ENCODE results near the gene LYRM4. TPM values are rescaled to one million over a fixed set of nuclear protein-coding genes. Genes with fewer than 3 reads are reported as not detected.

LYRM4 gene
- total RNA-seq, 4 donors from 2014 or later, result 9.2 to 28.2 (median 14.2) TPM

GRCh38 chr6:5108068-5108467, 152.7 kb downstream of the LYRM4 start:
- WGBS, 2 donors, result 74 to 77% methylated on average over 9 of the region's 9 CpGs
- intact Hi-C loops (cut with DNase I), result no loop called here
- no peak overlapping the region for H3K27ac ChIP-seq
- no peak for DNase-seq
- no peak overlapping the region for H3K4me3 ChIP-seq
- H3K9me3 ChIP-seq, result no peaks in the 10 kb centered on the region
- H3K36me3 ChIP-seq, result no peaks in the 10 kb centered on the region
- no peaks in the 10 kb centered on the region for H3K27me3 ChIP-seq
- H3K4me1 ChIP-seq, result peaks cover 0 to 31% (median 14%) of the 10 kb centered on the region in 3 donors
- TF ChIP-seq POLR2A (IDR thresholded peaks at IDR 0.05), result no peak
- TF ChIP-seq, protein P1, sequence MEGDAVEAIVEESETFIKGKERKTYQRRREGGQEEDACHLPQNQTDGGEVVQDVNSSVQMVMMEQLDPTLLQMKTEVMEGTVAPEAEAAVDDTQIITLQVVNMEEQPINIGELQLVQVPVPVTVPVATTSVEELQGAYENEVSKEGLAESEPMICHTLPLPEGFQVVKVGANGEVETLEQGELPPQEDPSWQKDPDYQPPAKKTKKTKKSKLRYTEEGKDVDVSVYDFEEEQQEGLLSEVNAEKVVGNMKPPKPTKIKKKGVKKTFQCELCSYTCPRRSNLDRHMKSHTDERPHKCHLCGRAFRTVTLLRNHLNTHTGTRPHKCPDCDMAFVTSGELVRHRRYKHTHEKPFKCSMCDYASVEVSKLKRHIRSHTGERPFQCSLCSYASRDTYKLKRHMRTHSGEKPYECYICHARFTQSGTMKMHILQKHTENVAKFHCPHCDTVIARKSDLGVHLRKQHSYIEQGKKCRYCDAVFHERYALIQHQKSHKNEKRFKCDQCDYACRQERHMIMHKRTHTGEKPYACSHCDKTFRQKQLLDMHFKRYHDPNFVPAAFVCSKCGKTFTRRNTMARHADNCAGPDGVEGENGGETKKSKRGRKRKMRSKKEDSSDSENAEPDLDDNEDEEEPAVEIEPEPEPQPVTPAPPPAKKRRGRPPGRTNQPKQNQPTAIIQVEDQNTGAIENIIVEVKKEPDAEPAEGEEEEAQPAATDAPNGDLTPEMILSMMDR (IDR thresholded peaks at IDR 0.05), result no peak

DNA sequence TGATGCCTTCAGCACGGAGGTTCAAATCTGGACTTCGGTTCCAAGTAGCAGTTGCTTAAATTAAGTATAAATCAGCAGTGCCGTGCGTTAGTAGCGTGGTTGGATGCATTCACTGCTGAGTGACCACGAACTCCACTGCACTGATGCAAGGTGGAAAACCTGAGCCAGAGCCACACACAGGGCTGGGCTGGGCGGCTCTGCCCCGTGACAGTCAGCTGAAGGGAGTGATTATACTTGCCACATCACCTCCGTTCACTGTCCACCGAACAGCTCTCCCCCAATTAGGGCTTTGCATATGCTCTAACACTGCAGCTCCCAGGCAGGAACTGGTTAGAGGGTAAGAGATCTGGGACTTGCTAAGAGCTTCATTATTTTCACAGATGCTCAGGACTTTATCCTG, 153.4 kb downstream of the LYRM4 start:
- TF ChIP-seq, protein P1 (IDR thresholded peaks at IDR 0.05), result no peak
- no peak for TF ChIP-seq POLR2A (IDR thresholded peaks at IDR 0.05)
- intact Hi-C loops (cut with DNase I), result no loop called here
- DNase-seq, result no peak
- Histone ChIP-seq H3K27ac (no peak overlapping the region), H3K4me1 (peaks cover 0 to 24% (median 14%) of the 10 kb centered on the region in 3 donors), H3K9me3 (no peaks in the 10 kb centered on the region), H3K27me3 (no peaks in the 10 kb centered on the region), H3K36me3 (no peaks in the 10 kb centered on the region), H3K4me3 (no peak overlapping the region)
- 69 to 76% methylated on average over 7 to 10 of the region's 10 CpGs for WGBS, 2 donors

- intact Hi-C loops (cut with DNase I), result no loop called here
- no peak for TF ChIP-seq POLR2A (IDR thresholded peaks at IDR 0.05)
- TF ChIP-seq, protein P1 (IDR thresholded peaks at IDR 0.05), result no peak
- WGBS, 2 donors, result 89 to 95% methylated on average over 3 to 10 of the region's 10 CpGs
- no peak for DNase-seq
- Histone ChIP-seq H3K4me1 (peaks cover 0 to 14% (median 8%) of the 10 kb centered on the region in 3 donors), H3K27me3 (no peaks in the 10 kb centered on the region), H3K27ac (no peak overlapping the region), H3K4me3 (no peak overlapping the region), H3K9me3 (no peaks in the 10 kb centered on the region), H3K36me3 (no peaks in the 10 kb centered on the region)
Measured at GRCh38 chr6:5105146-5105545, 155.6 kb downstream of the LYRM4 start.

DNA sequence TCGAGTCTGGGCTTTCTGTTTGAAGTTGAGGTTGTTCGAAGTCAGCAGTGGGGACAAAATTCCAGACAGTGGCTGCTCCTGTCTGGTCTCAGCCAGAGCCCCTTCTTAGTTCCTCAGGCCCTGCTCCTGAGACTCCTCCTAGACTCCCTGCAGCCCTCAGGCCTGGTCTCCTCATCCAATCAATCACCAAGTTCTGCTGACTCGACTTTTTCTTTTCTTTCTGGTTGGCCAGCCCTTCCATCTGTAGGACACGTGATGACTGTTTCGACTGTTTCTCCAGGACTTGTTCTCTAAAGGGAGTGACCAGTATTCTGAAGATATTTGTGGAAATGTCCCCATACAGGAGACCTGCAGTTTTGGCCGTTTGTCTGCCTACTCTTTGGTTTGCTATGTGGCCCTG, 156.1 kb downstream of the LYRM4 start:
- H3K27me3 ChIP-seq, result no peaks in the 10 kb centered on the region
- intact Hi-C loops (cut with DNase I), result no loop called here
- H3K4me3 ChIP-seq, result no peak overlapping the region
- no peaks in the 10 kb centered on the region for H3K36me3 ChIP-seq
- no peak for TF ChIP-seq POLR2A (IDR thresholded peaks at IDR 0.05)
- TF ChIP-seq, protein P1 (IDR thresholded peaks at IDR 0.05), result no peak
- no peak overlapping the region for H3K27ac ChIP-seq
- WGBS, 2 donors, result 95% methylated on average over 5 to 6 of the region's 6 CpGs
- H3K9me3 ChIP-seq, result no peaks in the 10 kb centered on the region
- DNase-seq, result no peak
- peaks cover 0 to 14% (median 8%) of the 10 kb centered on the region in 3 donors for H3K4me1 ChIP-seq

- no peaks in the 10 kb centered on the region for H3K9me3 ChIP-seq
- no peaks in the 10 kb centered on the region for H3K27me3 ChIP-seq
- 82 to 89% methylated on average over 8 of the region's 8 CpGs for WGBS, 2 donors
- DNase-seq, result no peak
- TF ChIP-seq POLR2A (IDR thresholded peaks at IDR 0.05), result no peak
- TF ChIP-seq, protein P1 (IDR thresholded peaks at IDR 0.05), result no peak
- intact Hi-C loops (cut with DNase I), result no loop called here
- no peaks in the 10 kb centered on the region for H3K36me3 ChIP-seq
- H3K4me1 ChIP-seq, result peaks cover 0 to 9% (median 8%) of the 10 kb centered on the region in 3 donors
- no peak overlapping the region for H3K27ac ChIP-seq
- H3K4me3 ChIP-seq, result no peak overlapping the region
Measured at GRCh38 chr6:5103250-5103649, 157.5 kb downstream of the LYRM4 start.

Measured in esophagus squamous epithelium (tissue), 5 donors.